HEK293 (cell line): Measurements from ENCODE around the gene ELMO1.

ENCODE experiments used
- CTCF ChIP-seq: fragments of 450-650 bp; formaldehyde crosslinking; IDR thresholded peaks from 2 replicates; pipeline ENCODE4 v1.5.1; 2016; ENCODE audit warnings: missing biosample characterization, missing genetic modification characterization
- MYNN ChIP-seq: fragments of 450-650 bp; formaldehyde crosslinking; IDR thresholded peaks from 2 replicates; pipeline ENCODE4 v1.5.1; 2016; ENCODE audit warnings: missing biosample characterization, missing genetic modification characterization, borderline replicate concordance
- TCF7L2 ChIP-seq: IDR thresholded peaks from 2 replicates; pipeline ENCODE4 v1.6.1; 2011; ENCODE audit warnings: low read depth, mild to moderate bottlenecking, inconsistent platforms, low read length, moderate library complexity, borderline replicate concordance
- YY1 ChIP-seq: fragments of 450-650 bp; formaldehyde crosslinking; IDR thresholded peaks from 2 replicates; pipeline ENCODE4 v1.5.1; 2018; ENCODE audit warnings: missing biosample characterization, missing genetic modification characterization
- ZNF133 ChIP-seq: fragments of 450-650 bp; formaldehyde crosslinking; IDR thresholded peaks from 2 replicates; pipeline ENCODE4 v1.5.1; 2016; ENCODE audit warnings: missing biosample characterization, missing genetic modification characterization
- ZNF140 ChIP-seq: fragments of 450-650 bp; formaldehyde crosslinking; IDR thresholded peaks from 2 replicates; pipeline ENCODE4 v1.5.1; 2016; ENCODE audit warnings: missing biosample characterization, missing genetic modification characterization
- ZNF449 ChIP-seq: fragments of 450-650 bp; formaldehyde crosslinking; IDR thresholded peaks from 2 replicates; pipeline ENCODE4 v1.5.1; 2017; ENCODE audit warnings: missing biosample characterization, mild to moderate bottlenecking, missing genetic modification characterization, moderate library complexity

- no peak for TF ChIP-seq CTCF (tag by site-specific recombination)
- TF ChIP-seq ZNF449 (tag by site-specific recombination): no peak
- TF ChIP-seq ZNF140 (tag by site-specific recombination): no peak
- TF ChIP-seq YY1: no peak
- TF ChIP-seq TCF7L2: no peak
- TF ChIP-seq MYNN: no peak
- TF ChIP-seq ZNF133 (tag by site-specific recombination): no peak
Measured at GRCh38 chr7:36896956-36897590, 551.6 kb downstream of the ELMO1 start.
